GM04503 (cell line): Measurements from ENCODE around the gene ZMYM3.
"Not testable (repeated sequence)": the region's sequence is repeated elsewhere in the genome, so short reads cannot be mapped to it uniquely, and the experiment has no call there.

Experiments used
- DNase-seq: peaks from one replicate; pipeline ENCODE4 v3.0.0-alpha.2; 2012; ENCODE audit warnings: low read depth

The ZMYM3 gene

GRCh38 chrX:71254092-71254963 is at the start of gene ZMYM3:
ZMYM3 (minus strand) TSS chrX:71254140; CDS start chrX:71253255, 885 bp downstream.
- peak; percentile 18 for DNase-seq

- no peak for DNase-seq
Observed at GRCh38 chrX:71302461-71303213, 48.7 kb upstream of the ZMYM3 start.

DNA sequence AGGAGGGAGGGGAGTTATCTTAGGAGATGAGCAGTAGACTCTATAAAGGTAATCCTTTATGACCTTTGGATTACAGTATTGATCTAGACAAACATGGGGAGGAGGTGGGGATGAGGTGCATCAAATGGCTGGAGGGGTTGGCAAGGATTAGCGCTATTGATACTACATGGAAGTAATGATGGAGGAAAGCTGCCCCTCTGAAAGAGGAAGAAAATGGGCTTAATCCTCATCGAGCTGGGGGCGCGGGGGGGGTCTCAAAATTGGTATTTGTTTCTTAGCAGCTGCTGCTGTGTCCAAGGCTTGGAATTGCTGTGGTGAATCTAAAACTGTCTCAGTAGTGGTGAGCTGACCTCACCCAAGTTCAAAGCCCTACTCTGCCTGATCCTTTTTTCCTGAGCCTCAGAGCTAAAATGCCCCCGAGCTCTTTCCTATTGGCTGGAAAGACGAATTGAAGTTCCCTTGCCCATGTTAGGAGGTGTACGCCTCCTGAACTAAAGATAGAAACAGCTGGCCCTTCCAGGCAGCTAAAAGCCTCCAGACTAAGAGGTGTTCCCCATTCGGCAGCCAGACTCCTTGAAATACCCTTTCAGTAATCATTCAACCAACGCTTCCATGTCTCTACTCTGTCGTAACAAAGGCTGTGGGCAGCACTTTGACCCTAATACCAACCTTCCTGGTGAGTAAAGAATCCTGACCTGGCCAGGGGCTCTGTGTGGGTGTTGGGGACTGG is 47.4 kb upstream of the ZMYM3 start, which contains the start of gene ITGB1BP2:
Gene ITGB1BP2 (plus strand): TSS at position 556 of the 730 bp plus-strand sequence. CDS start 57 bp downstream, at position 613.
- no peak for DNase-seq

- DNase-seq, result not testable (repeated sequence)
Observed at GRCh38 chrX:71300495-71300894, 46.6 kb upstream of the ZMYM3 start.

DNA sequence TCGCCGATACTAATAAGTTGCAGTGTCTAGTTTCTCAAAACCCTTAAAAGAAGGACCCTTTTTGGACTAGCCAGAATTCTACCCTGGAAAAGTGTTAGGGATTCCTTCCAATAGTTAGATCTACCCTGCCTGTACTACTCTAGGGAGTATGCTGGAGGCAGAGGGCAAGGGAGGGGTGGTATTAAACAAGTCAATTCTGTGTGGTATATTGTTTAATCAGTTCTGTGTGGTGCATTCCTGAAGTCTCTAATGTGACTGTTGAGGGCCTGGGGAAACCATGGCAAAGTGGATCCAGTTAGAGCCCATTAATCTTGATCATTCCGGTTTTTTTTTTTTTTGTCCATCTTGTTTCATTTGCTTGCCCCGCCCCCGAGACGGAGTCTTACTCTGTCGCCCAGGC is 46.1 kb upstream of the ZMYM3 start:
- not testable (repeated sequence) for DNase-seq

DNA sequence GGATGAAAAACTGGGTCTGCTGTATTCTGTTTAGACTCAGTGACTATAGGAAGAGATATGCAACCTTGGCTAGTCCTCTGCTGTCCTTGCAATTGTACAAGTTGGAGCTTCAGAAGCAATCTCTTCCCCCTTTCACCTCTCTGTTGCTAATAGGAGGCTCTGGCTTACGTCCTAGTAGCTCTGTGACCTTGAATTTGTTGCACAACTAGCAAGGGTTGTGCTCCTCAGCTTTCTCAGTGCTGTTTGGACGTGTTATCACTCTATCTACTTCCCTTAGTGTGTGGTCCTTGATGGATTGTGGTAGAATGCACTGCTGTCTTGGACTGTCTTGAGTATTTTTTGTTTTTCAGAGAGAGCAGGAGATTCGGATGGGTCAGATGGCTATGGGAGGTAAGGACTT is 44.2 kb upstream of the ZMYM3 start:
- no peak for DNase-seq

DNA sequence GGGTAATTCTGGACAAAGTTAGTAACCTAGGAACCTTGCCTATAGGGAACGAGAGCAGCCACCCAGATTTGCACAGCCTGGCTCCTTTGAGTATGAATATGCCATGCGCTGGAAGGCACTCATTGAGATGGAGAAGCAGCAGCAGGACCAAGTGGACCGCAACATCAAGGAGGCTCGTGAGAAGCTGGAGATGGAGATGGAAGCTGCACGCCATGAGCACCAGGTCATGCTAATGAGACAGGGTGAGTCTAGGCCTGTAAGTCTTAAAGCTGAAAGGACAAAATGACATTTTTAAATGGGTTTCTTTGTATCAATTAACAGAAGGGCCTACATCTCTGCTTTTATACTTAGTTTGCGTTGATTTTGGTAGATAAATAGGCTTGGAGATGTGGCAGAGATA is 42.9 kb upstream of the ZMYM3 start:
- DNase-seq, result no peak

GRCh38 chrX:71292669-71293365 is 38.9 kb upstream of the ZMYM3 start:
- DNase-seq, result no peak

GRCh38 chrX:71291381-71291780 is 37.4 kb upstream of the ZMYM3 start:
- no peak for DNase-seq

DNA sequence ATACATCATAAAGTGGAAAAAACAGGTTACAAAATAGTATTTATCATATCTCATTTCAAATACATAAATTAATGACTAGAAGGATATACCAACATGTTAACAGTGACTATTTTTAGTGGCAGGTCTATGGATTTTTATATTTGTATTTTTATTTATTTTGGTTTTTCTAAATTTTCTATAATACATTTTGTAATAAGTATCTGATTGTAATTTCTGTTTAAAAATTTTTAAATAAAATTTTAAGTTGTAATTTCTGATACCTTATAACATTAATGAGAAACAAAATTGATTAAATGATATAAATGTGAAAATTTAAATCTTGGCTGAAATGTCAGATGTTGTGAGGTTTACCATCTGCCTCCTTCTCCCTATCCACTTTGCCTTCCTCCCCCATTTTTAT is 32.0 kb upstream of the ZMYM3 start:
- no peak for DNase-seq

- DNase-seq, result peak; percentile 95
Observed at GRCh38 chrX:71283403-71284143, 29.6 kb upstream of the ZMYM3 start, which contains the start of gene NONO. NONO (plus strand) TSS chrX:71283635; CDS start chrX:71290638, 7,003 bp downstream.

DNA sequence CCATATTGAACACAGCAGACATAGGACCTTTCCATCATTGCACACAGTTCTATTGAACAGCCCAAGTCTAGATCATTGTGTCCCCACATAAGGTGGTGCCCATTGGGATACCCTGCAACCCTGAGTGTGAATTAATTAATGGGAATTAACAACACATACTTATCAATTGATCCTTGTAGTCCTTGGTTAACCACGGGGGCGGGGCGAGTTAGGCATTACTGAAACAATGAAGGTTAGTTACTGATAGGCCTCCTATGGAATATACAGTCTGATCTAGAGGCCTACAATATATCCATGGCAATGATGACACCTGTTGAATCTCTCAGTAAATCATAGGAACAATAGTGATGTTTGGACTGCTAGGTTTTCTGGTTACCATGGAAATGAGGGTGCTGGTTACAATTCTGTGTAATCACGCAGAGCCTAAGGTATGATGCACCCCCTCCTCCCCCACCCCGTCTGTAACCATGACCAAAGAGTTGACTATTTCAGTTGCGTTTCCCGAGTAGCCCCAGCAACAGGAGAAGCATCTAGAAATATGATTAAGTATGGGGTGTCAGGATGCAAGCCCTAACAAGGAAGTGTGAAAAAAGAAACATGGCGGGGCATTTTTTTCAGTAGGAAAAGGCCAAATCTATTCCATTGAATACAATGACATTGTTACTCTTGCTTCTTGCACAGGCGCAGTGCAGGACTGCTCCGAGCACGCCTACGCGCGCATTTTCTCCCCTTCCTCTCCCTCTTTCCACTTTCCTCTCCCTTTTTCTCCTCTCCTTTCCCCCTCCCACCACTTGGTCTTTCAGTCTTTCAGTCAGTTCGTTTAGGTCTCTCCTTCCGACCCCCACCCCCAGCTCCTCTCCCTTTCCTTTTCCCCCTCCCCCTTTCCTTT is 28.8 kb upstream of the ZMYM3 start:
- no peak for DNase-seq

DNA sequence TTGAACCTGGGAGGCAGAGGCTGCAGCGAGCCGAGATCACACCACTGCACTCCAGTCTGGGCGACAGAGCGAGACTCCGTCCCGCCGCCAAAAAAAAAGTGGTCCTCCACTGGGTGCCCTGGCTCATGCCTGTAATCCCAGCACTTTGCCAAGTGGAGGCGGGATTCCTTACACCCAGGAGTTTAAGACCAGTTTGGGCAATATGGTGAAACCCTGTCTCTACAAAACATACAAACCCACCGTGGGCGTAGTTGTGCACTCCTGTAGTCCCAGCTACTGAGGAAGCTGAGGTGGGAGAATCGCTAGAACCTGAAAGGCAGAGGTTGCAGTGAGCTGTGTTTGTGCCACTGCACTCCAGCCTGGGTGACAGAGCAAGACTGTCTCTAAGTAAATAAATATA is 27.4 kb upstream of the ZMYM3 start:
- DNase-seq, result not testable (repeated sequence)

GRCh38 chrX:71272313-71272712 is 18.4 kb upstream of the ZMYM3 start:
- DNase-seq, result not testable (repeated sequence)

GRCh38 chrX:71269801-71270395 is 16.0 kb upstream of the ZMYM3 start:
- no peak for DNase-seq

GRCh38 chrX:71268624-71269023 is 14.7 kb upstream of the ZMYM3 start:
- DNase-seq, result not testable (repeated sequence)

DNA sequence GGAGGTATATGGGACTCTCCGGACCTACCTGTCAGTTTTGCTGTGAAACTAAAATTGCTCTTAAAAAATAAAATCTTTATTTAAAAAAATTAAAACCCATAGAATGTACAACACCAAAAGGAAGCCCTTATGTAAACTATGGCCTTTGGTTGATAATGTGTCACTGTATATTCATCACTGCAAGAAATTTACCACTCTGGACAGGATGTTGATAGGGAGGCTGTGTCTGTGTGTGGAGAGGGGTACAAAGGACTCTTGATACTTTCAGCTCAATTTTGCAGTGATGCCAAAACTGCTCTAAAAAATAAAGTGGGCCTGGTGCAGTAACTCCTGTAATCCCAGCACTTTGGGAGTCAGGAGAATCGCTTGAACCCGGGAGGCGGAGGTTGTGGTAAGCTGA is 2.9 kb upstream of the ZMYM3 start:
- no peak for DNase-seq

GRCh38 chrX:71256051-71256450 is 2.1 kb upstream of the ZMYM3 start:
- no peak for DNase-seq
